Measurements from ENCODE around the gene ST7. TPM values are rescaled to one million over a fixed set of nuclear protein-coding genes. Genes with fewer than 3 reads are reported as not detected.

Gene ST7
- total RNA-seq, 2 donors from 2014 or later, result 24.6 to 34.3 TPM

DNA sequence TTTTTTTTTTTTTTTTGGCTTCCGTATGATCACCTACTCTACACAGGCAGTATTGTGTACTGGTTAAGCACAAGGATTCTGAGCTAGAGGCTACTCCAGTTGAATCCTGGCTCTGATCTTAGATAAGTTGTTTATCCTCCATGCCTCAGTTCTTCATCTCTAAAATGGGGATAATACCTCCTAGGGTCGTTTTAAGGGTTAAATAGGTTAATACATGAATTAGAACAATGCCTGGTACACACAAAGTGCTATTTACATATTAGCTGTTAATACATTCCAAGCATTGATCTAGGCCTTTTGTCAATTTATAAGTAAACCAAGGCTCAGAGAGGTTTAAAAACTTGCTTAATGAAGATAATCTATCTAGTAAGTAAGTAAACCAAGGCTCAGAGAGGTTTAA is 59.0 kb downstream of the ST7 start:
- Histone ChIP-seq H3K4me1 (peaks cover 7% of the 10 kb centered on the region), H3K27me3 (no peaks in the 10 kb centered on the region), H3K27ac (no peak overlapping the region), H3K9me3 (no peaks in the 10 kb centered on the region), H3K36me3 (replicated peaks in 1 of 2; ENCODE audit: insufficient read depth in 1 of 2, low read depth in 2 of 2) (no peaks in the 10 kb centered on the region), H3K4me3 (no peak overlapping the region)
- TF ChIP-seq POLR2A (IDR thresholded peaks at IDR 0.05), result no peak
- TF ChIP-seq, protein P1, sequence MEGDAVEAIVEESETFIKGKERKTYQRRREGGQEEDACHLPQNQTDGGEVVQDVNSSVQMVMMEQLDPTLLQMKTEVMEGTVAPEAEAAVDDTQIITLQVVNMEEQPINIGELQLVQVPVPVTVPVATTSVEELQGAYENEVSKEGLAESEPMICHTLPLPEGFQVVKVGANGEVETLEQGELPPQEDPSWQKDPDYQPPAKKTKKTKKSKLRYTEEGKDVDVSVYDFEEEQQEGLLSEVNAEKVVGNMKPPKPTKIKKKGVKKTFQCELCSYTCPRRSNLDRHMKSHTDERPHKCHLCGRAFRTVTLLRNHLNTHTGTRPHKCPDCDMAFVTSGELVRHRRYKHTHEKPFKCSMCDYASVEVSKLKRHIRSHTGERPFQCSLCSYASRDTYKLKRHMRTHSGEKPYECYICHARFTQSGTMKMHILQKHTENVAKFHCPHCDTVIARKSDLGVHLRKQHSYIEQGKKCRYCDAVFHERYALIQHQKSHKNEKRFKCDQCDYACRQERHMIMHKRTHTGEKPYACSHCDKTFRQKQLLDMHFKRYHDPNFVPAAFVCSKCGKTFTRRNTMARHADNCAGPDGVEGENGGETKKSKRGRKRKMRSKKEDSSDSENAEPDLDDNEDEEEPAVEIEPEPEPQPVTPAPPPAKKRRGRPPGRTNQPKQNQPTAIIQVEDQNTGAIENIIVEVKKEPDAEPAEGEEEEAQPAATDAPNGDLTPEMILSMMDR (IDR thresholded peaks at IDR 0.05), result no peak
- 55 to 59% methylated on average over 2 of the region's 2 CpGs for WGBS, 2 donors
- DNase-seq, result no peak
- ATAC-seq, result no peak
- intact Hi-C loops (cut with DNase I), result no loop called here

DNA sequence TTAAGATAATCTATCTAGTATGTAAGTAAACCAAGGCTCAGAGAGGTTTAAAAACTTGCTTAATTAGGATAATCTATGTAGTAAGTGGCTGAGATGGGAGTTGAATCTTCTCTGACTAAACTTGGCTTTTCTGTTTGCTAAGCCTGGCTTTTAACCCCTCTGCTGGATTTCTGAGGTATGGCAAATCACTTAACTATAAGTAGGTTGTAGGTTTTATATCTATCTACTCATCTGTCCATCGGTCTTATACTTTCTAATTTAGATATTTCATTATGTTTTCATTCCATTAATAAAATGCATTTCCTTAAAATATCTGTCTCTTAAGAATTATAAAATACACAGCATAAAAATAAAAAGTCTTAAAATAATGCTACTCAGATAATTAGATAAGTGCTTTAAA is 59.4 kb downstream of the ST7 start:
- Histone ChIP-seq H3K27ac (no peak overlapping the region), H3K36me3 (replicated peaks in 1 of 2; ENCODE audit: insufficient read depth in 1 of 2, low read depth in 2 of 2) (no peaks in the 10 kb centered on the region), H3K9me3 (no peaks in the 10 kb centered on the region), H3K4me3 (no peak overlapping the region), H3K4me1 (peaks cover 7% of the 10 kb centered on the region), H3K27me3 (no peaks in the 10 kb centered on the region)
- TF ChIP-seq POLR2A (IDR thresholded peaks at IDR 0.05), result no peak
- TF ChIP-seq, protein P1 (IDR thresholded peaks at IDR 0.05), result peak in 3 of 7 experiments; percentile 12 to 18 (median 15)
- intact Hi-C loops (cut with DNase I), result no loop called here
- DNase-seq (no peak), ATAC-seq (no peak)
- WGBS, 2 donors, result 75 to 79% methylated on average over 1 of the region's 1 CpG

DNA sequence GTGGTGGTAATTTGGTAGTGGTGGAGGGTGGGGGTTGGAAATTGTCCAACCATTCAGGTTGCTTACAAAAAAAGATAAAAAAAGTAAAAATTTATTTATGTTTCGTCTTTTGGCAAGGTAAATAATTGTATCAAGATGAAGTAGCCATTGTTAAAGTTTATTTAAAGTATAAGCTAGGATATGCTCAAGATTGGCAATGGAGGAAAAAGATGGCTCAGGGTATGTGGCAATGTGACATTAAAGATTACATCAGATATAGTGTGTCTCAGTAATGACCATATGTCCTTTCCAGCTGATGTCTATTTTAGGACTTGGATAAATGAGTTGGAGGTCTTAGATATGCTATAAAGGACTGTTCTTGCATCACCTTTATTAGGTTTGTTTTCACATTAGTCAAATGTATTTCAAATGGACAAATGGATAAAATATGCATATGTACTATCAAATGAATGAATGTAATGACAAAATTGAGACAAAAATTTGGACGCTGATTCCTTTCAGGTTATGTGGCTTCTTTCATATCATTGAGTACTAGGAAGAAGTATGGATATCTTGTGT is 60.9 kb downstream of the ST7 start:
- H3K27ac ChIP-seq, result no peak overlapping the region
- peaks cover 7% of the 10 kb centered on the region for H3K4me1 ChIP-seq
- TF ChIP-seq, protein P1 (IDR thresholded peaks at IDR 0.05), result no peak
- TF ChIP-seq POLR2A (IDR thresholded peaks at IDR 0.05), result no peak
- no peak for ATAC-seq
- no peaks in the 10 kb centered on the region for H3K27me3 ChIP-seq
- WGBS, 2 donors, result 39 to 42% methylated on average over 2 of the region's 2 CpGs
- H3K9me3 ChIP-seq, result no peaks in the 10 kb centered on the region
- no peak overlapping the region for H3K4me3 ChIP-seq
- DNase-seq, result no peak
- H3K36me3 ChIP-seq (replicated peaks in 1 of 2; ENCODE audit: insufficient read depth in 1 of 2, low read depth in 2 of 2), result no peaks in the 10 kb centered on the region
- intact Hi-C loops (cut with DNase I), result no loop called here

DNA sequence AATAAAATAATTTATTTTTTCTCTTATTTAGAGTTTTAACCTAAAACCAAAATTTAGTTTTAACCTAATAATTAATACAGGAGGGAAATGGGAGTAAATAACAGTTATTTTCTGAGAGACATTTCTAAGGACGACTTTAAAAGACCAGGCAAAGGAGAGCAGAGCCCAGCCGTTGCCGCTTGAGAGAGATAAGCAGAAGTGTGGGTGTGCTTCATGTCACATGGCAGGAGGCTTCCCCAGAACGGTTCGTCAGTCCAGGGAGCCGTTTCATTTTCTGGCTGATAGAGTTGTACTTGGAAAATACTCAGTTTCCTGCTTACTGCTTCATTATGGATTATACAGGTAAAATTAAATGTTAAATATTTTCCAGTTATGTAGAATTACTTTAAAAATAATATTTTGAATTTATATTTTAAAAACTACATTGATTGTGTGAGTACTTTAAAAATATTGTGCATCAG is 61.4 kb downstream of the ST7 start:
- Histone ChIP-seq H3K27me3 (no peaks in the 10 kb centered on the region), H3K9me3 (no peaks in the 10 kb centered on the region), H3K27ac (no peak overlapping the region), H3K36me3 (replicated peaks in 1 of 2; ENCODE audit: insufficient read depth in 1 of 2, low read depth in 2 of 2) (no peaks in the 10 kb centered on the region), H3K4me1 (peaks cover 7% of the 10 kb centered on the region), H3K4me3 (no peak overlapping the region)
- no peak for TF ChIP-seq POLR2A (IDR thresholded peaks at IDR 0.05)
- TF ChIP-seq, protein P1 (IDR thresholded peaks at IDR 0.05), result no peak
- peak; percentile 38 to 68 (median 49) for DNase-seq
- ATAC-seq, result peak; percentile 79
- 2 to 4% methylated on average over 6 of the region's 6 CpGs for WGBS, 2 donors
- intact Hi-C loops (cut with DNase I), result no loop called here
